ENCODE results near the gene FAM89B.

DNA sequence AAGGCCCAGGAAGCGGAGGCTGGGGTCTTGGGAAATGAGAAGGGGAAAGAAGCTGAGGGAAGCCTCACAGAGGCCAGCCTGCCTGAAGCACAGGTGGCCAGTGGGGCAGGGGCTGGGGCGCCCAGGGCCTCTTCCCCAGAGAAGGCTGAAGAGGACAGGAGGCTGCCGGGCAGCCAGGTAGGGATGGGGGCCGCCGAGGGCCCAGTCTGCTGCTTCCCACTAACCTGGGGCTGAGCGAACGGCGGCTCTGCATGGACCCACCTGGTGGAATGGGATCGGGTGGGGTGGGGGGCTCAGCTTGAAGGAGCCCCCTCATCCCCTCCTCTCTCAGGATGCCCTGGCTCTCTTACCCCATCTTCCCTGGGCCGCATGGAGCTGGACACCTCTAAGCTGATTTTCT is 11.3 kb downstream of the FAM89B start:
- TF ChIP-seq CTCF (IDR thresholded peaks at IDR 0.05) (no peak), POLR2AphosphoS5 (IDR thresholded peaks at IDR 0.05; ENCODE audit: insufficient read depth in 1 of 2, low read depth in 1 of 2) (no peak)

Measured in vagina (tissue), 2 donors.